HFFc6 (cell line): ENCODE measurements around the gene NADK. TPM values are rescaled to one million over a fixed set of nuclear protein-coding genes. Genes with fewer than 3 reads are reported as not detected.
"Not testable (repeated sequence)": the region's sequence is repeated elsewhere in the genome, so short reads cannot be mapped to it uniquely, and the experiment has no call there.

Source experiments
- DNase-seq: peaks from one replicate; pipeline ENCODE4 v3.0.0-alpha.2; 2018
- H3K27ac Mint-ChIP-seq: 2 replicates; pipeline ENCODE4 v1.8.0; 2020; ENCODE audit warnings: mild to moderate bottlenecking, mixed read lengths
- H3K27me3 Mint-ChIP-seq: 2 replicates; pipeline ENCODE4 v1.8.0; 2021; ENCODE audit warnings: mild to moderate bottlenecking, moderate library complexity, mixed read lengths; ENCODE audit not compliant: insufficient read depth
- H3K36me3 Mint-ChIP-seq: 2 replicates; pipeline ENCODE4 v1.8.0; 2021; ENCODE audit warnings: low read depth, mixed read lengths
- H3K4me1 Mint-ChIP-seq: 2 replicates; pipeline ENCODE4 v1.8.0; 2020; ENCODE audit warnings: low read depth, mixed read lengths
- H3K4me3 Mint-ChIP-seq: 2 replicates; pipeline ENCODE4 v1.8.0; 2020; ENCODE audit warnings: mild to moderate bottlenecking, moderate library complexity, mixed read lengths
- H3K9me3 Mint-ChIP-seq: 2 replicates; pipeline ENCODE4 v1.8.0; 2020; ENCODE audit warnings: mild to moderate bottlenecking, mixed read lengths
- CTCF ChIP-seq: fragments of 200-600 bp; sonication (generic); IDR thresholded peaks from 2 replicates; pipeline ENCODE4 v1.5.0; 2021; ENCODE audit warnings: antibody characterized with exemption, mild to moderate bottlenecking
- total RNA-seq, 6 experiments: library from RNA; stranded (reverse); fragmentation: NEBNext Ultra II Directional; extraction: Animal tissue kit (Norgen Biotek cat#: 25700); gene quantifications; 2 replicates in 1 of 6; 3 replicates in 5 of 6; pipeline ENCODE4 v1.2.3, GENCODE V29; 2021

NADK gene
- total RNA-seq, 6 experiments from 2014 or later: 50.3 to 68.8 (median 54.8) TPM

- not testable (repeated sequence) for H3K4me1 Mint-ChIP-seq, H3K36me3 Mint-ChIP-seq, H3K27ac Mint-ChIP-seq, H3K9me3 Mint-ChIP-seq, DNase-seq, H3K27me3 Mint-ChIP-seq, H3K4me3 Mint-ChIP-seq
These were observed 39.4 kb downstream of the NADK start for GRCh38 chr1:1738799-1739337.

- H3K4me3 Mint-ChIP-seq, DNase-seq, H3K9me3 Mint-ChIP-seq, H3K4me1 Mint-ChIP-seq, H3K27ac Mint-ChIP-seq, H3K27me3 Mint-ChIP-seq: not testable (repeated sequence)
- H3K36me3 Mint-ChIP-seq: peaks cover 12% of the 10 kb centered on the region
These were observed 40.3 kb downstream of the NADK start for GRCh38 chr1:1737675-1738590.

GRCh38 chr1:1732381-1732780, 45.9 kb downstream of the NADK start:
- peaks cover 9% of the 10 kb centered on the region for H3K4me1 Mint-ChIP-seq
- TF ChIP-seq CTCF: no peak
- no peak overlapping the region for H3K27ac Mint-ChIP-seq
- no peak overlapping the region for H3K4me3 Mint-ChIP-seq
- H3K9me3 Mint-ChIP-seq: no peaks in the 10 kb centered on the region
- DNase-seq: no peak
- no peaks in the 10 kb centered on the region; the same call in 1 of the 2 replicates for H3K27me3 Mint-ChIP-seq
- peaks cover 9% of the 10 kb centered on the region for H3K36me3 Mint-ChIP-seq

GRCh38 chr1:1730870-1731269, 47.4 kb downstream of the NADK start:
- Mint-ChIP-seq H3K9me3 (no peaks in the 10 kb centered on the region), H3K36me3 (peaks cover 9% of the 10 kb centered on the region), H3K4me3 (no peak overlapping the region), H3K4me1 (peaks cover 14% of the 10 kb centered on the region), H3K27me3 (no peaks in the 10 kb centered on the region; the same call in 1 of the 2 replicates), H3K27ac (no peak overlapping the region)
- no peak for TF ChIP-seq CTCF
- DNase-seq: no peak

- not testable (repeated sequence) for H3K36me3 Mint-ChIP-seq, H3K27ac Mint-ChIP-seq, H3K9me3 Mint-ChIP-seq, H3K27me3 Mint-ChIP-seq, DNase-seq, H3K4me3 Mint-ChIP-seq
- H3K4me1 Mint-ChIP-seq: peaks cover 14% of the 10 kb centered on the region
These were observed 48.0 kb downstream of the NADK start for GRCh38 chr1:1730230-1730629.

- not testable (repeated sequence) for H3K36me3 Mint-ChIP-seq, H3K9me3 Mint-ChIP-seq, H3K27me3 Mint-ChIP-seq, DNase-seq
- Mint-ChIP-seq H3K4me3 (peak overlapping the region; percentile 76), H3K4me1 (peaks cover 14% of the 10 kb centered on the region), H3K27ac (peak overlapping the region; percentile 96)
These were observed 49.0 kb downstream of the NADK start for GRCh38 chr1:1729116-1729816.

GRCh38 chr1:1728308-1729005, 49.8 kb downstream of the NADK start:
- Mint-ChIP-seq H3K27ac (peak overlapping the region; percentile 96), H3K4me3 (peak overlapping the region; percentile 76), H3K4me1 (peaks cover 14% of the 10 kb centered on the region)
- H3K27me3 Mint-ChIP-seq, H3K9me3 Mint-ChIP-seq, H3K36me3 Mint-ChIP-seq: not testable (repeated sequence)
- peak; percentile 91 for DNase-seq

GRCh38 chr1:1727131-1727651, 51.1 kb downstream of the NADK start:
- peak overlapping the region; percentile 46; the same call in 1 of the 2 replicates for H3K4me3 Mint-ChIP-seq
- not testable (repeated sequence) for H3K36me3 Mint-ChIP-seq, H3K9me3 Mint-ChIP-seq, H3K27me3 Mint-ChIP-seq
- H3K4me1 Mint-ChIP-seq: peaks cover 14% of the 10 kb centered on the region
- DNase-seq: peak; percentile 6
- H3K27ac Mint-ChIP-seq: peak overlapping the region; percentile 83

- peaks cover 14% of the 10 kb centered on the region for H3K4me1 Mint-ChIP-seq
- DNase-seq, H3K27me3 Mint-ChIP-seq, H3K9me3 Mint-ChIP-seq, H3K36me3 Mint-ChIP-seq, H3K27ac Mint-ChIP-seq, H3K4me3 Mint-ChIP-seq: not testable (repeated sequence)
These were observed 52.2 kb downstream of the NADK start for GRCh38 chr1:1726088-1726487.
